GM21717 (cell line): Measurements from ENCODE around the gene MX2.

Experiments
- ATAC-seq: cut with Tn5 transposase; IDR thresholded peaks from one replicate; pipeline ENCODE4 v1.9.1; 2021; ENCODE audit warnings: mild to moderate bottlenecking, moderate library complexity; ENCODE audit not compliant: unreplicated experiment

MX2 gene

GRCh38 chr21:41432562-41433460, 71.0 kb downstream of the MX2 start:
- ATAC-seq: no peak

- ATAC-seq: no peak
Measured at GRCh38 chr21:41433566-41433965, 71.7 kb downstream of the MX2 start.

GRCh38 chr21:41435706-41436105, 73.9 kb downstream of the MX2 start:
- ATAC-seq: no peak

GRCh38 chr21:41437729-41438128, 75.9 kb downstream of the MX2 start:
- no peak for ATAC-seq

GRCh38 chr21:41438425-41439113, 76.7 kb downstream of the MX2 start:
- no peak for ATAC-seq

GRCh38 chr21:41439248-41439647, 77.4 kb downstream of the MX2 start:
- no peak for ATAC-seq

- ATAC-seq: no peak
Measured at GRCh38 chr21:41441546-41441945, 79.7 kb downstream of the MX2 start.

- ATAC-seq: no peak
Measured at GRCh38 chr21:41442481-41443186, 80.8 kb downstream of the MX2 start.

- no peak for ATAC-seq
Measured at GRCh38 chr21:41443562-41443961, 81.7 kb downstream of the MX2 start.

- ATAC-seq: no peak
Measured at GRCh38 chr21:41444703-41445464, 83.1 kb downstream of the MX2 start.

- no peak for ATAC-seq
Measured at GRCh38 chr21:41445465-41445862, 83.6 kb downstream of the MX2 start.

GRCh38 chr21:41446586-41446985, 84.8 kb downstream of the MX2 start:
- ATAC-seq: no peak

- no peak for ATAC-seq
Measured at GRCh38 chr21:41447356-41447755, 85.5 kb downstream of the MX2 start.

- no peak for ATAC-seq
Measured at GRCh38 chr21:41449613-41450012, 87.8 kb downstream of the MX2 start.

- ATAC-seq: no peak
Measured at GRCh38 chr21:41451753-41452676, 90.2 kb downstream of the MX2 start.

GRCh38 chr21:41453198-41453597, 91.4 kb downstream of the MX2 start:
- ATAC-seq: no peak

- no peak for ATAC-seq
Measured at GRCh38 chr21:41453761-41454160, 91.9 kb downstream of the MX2 start.

- no peak for ATAC-seq
Measured at GRCh38 chr21:41458121-41458520, 96.3 kb downstream of the MX2 start.

GRCh38 chr21:41458559-41458958, 96.7 kb downstream of the MX2 start:
- no peak for ATAC-seq
